Measurements from ENCODE around the gene SLC7A14. TPM values are rescaled to one million over a fixed set of nuclear protein-coding genes. Genes with fewer than 3 reads are reported as not detected.
A peak's percentile ranks its signal among the peaks of the same experiment; 100 is the strongest.

Gene SLC7A14
- total RNA-seq: under 0.01 TPM in 2 replicates

- no peak for DNase-seq (ENCODE audit: low read depth in 2 of 2)
These were observed at the start of gene SLC7A14 for GRCh38 chr3:170585937-170586310. SLC7A14 (minus strand) TSS chr3:170586075; CDS start chr3:170526936, 59,139 bp downstream.

- no peak for DNase-seq (ENCODE audit: low read depth in 2 of 2)
These were observed 49.5 kb upstream of the SLC7A14 start for GRCh38 chr3:170635385-170635735.

GRCh38 chr3:170634663-170635384, 48.9 kb upstream of the SLC7A14 start:
- no peak for DNase-seq (ENCODE audit: low read depth in 2 of 2)

GRCh38 chr3:170633573-170633972, 47.7 kb upstream of the SLC7A14 start:
- DNase-seq (ENCODE audit: low read depth in 2 of 2): no peak

GRCh38 chr3:170632780-170633179, 46.9 kb upstream of the SLC7A14 start:
- DNase-seq (ENCODE audit: low read depth in 2 of 2): no peak

GRCh38 chr3:170631755-170632488, 46.0 kb upstream of the SLC7A14 start:
- no peak for DNase-seq (ENCODE audit: low read depth in 2 of 2)

GRCh38 chr3:170623524-170623923, 37.6 kb upstream of the SLC7A14 start:
- no peak for DNase-seq (ENCODE audit: low read depth in 2 of 2)

GRCh38 chr3:170622369-170623159, 36.7 kb upstream of the SLC7A14 start:
- DNase-seq (ENCODE audit: low read depth in 2 of 2): no peak

- DNase-seq (ENCODE audit: low read depth in 2 of 2): peak in 1 of 2 donors; percentile 17
These were observed 35.4 kb upstream of the SLC7A14 start for GRCh38 chr3:170621256-170621655.

GRCh38 chr3:170614214-170614966, 28.5 kb upstream of the SLC7A14 start:
- DNase-seq (ENCODE audit: low read depth in 2 of 2): peak; percentile 63 to 89

GRCh38 chr3:170611751-170612150, 25.9 kb upstream of the SLC7A14 start:
- DNase-seq (ENCODE audit: low read depth in 2 of 2): no peak

- no peak for DNase-seq (ENCODE audit: low read depth in 2 of 2)
These were observed 24.5 kb upstream of the SLC7A14 start for GRCh38 chr3:170610321-170610884.

- no peak for DNase-seq (ENCODE audit: low read depth in 2 of 2)
These were observed 22.6 kb upstream of the SLC7A14 start for GRCh38 chr3:170608475-170608874.

- DNase-seq (ENCODE audit: low read depth in 2 of 2): no peak
These were observed 20.8 kb upstream of the SLC7A14 start for GRCh38 chr3:170606675-170607074.

- DNase-seq (ENCODE audit: low read depth in 2 of 2): no peak
These were observed 19.6 kb upstream of the SLC7A14 start for GRCh38 chr3:170605490-170605889.

GRCh38 chr3:170603770-170604510, 18.1 kb upstream of the SLC7A14 start:
- DNase-seq (ENCODE audit: low read depth in 2 of 2): no peak

GRCh38 chr3:170602556-170602955, 16.7 kb upstream of the SLC7A14 start:
- no peak for DNase-seq (ENCODE audit: low read depth in 2 of 2)

- no peak for DNase-seq (ENCODE audit: low read depth in 2 of 2)
These were observed 14.2 kb upstream of the SLC7A14 start for GRCh38 chr3:170600005-170600624.

- no peak for DNase-seq (ENCODE audit: low read depth in 2 of 2)
These were observed 13.2 kb upstream of the SLC7A14 start for GRCh38 chr3:170599091-170599490.

GRCh38 chr3:170598091-170598502, 12.2 kb upstream of the SLC7A14 start:
- DNase-seq (ENCODE audit: low read depth in 2 of 2): no peak
